Chondrocyte (in vitro differentiated cells): Measurements from ENCODE around the gene CAVIN3. TPM values are rescaled to one million over a fixed set of nuclear protein-coding genes. Genes with fewer than 3 reads are reported as not detected.

Source experiments
- DNase-seq: peaks from one replicate; pipeline ENCODE4 v3.0.0; 2021; ENCODE audit warnings: mixed read lengths, low spot score
- H3K27ac Mint-ChIP-seq: one replicate; pipeline ENCODE4 v1.8.0; 2021; ENCODE audit warnings: mild to moderate bottlenecking, moderate library complexity, mixed read lengths; ENCODE audit not compliant: unreplicated experiment
- H3K27me3 Mint-ChIP-seq: 2 replicates; pipeline ENCODE4 v1.8.0; 2021; ENCODE audit warnings: low read depth, mixed read lengths
- H3K36me3 Mint-ChIP-seq: 2 replicates; pipeline ENCODE4 v1.8.0; 2021; ENCODE audit warnings: low read depth, mixed read lengths
- H3K4me1 Mint-ChIP-seq: 2 replicates; pipeline ENCODE4 v1.8.0; 2021; ENCODE audit warnings: low read depth, mild to moderate bottlenecking, mixed read lengths
- H3K4me3 Mint-ChIP-seq: one replicate; pipeline ENCODE4 v1.8.0; 2021; ENCODE audit warnings: mild to moderate bottlenecking, moderate library complexity, mixed read lengths; ENCODE audit not compliant: unreplicated experiment
- H3K9me3 Mint-ChIP-seq: 2 replicates; pipeline ENCODE4 v1.8.0; 2021; ENCODE audit warnings: low read depth, mixed read lengths
- CTCF ChIP-seq: fragments of 200-600 bp; sonication (generic); IDR thresholded peaks from 2 replicates; pipeline ENCODE4 v1.5.0; 2021; ENCODE audit warnings: antibody characterized with exemption, mild to moderate bottlenecking, moderate library complexity
- long read RNA-seq: library from polyadenylated mRNA; stranded (forward); transcript quantifications from one replicate; pipeline ENCODE4 v2.0.0, GENCODE V29; 2021
- total RNA-seq: library from RNA; stranded (reverse); gene quantifications from 3 replicates; pipeline ENCODE4 v1.2.1, GENCODE V29; 2021

CAVIN3 gene
- 40.9 to 123 TPM (median 120 TPM) in 3 replicates for total RNA-seq
- long read RNA-seq, transcript CAVIN3-201 (2 exons, 1,174 nt): major isoform, 250 of 272 reads
- long read RNA-seq, partial matches to known transcripts: 0 of 272 reads
- long read RNA-seq, other reads (novel, unspliced or antisense): 18 of 272 reads

GRCh38 chr11:6320411-6321155, at the start of gene CAVIN3:
Gene CAVIN3 (minus strand): TSS chr11:6320501. CDS start chr11:6320476, 25 bp downstream.
- no peaks in the 10 kb centered on the region for H3K27me3 Mint-ChIP-seq
- H3K4me1 Mint-ChIP-seq: peaks cover 45% of the 10 kb centered on the region
- TF ChIP-seq CTCF: no peak
- H3K36me3 Mint-ChIP-seq: peaks cover 6% of the 10 kb centered on the region
- peak within 1 kb of the TSS; percentile 99 for H3K27ac Mint-ChIP-seq
- peak; percentile 93 for DNase-seq
- H3K4me3 Mint-ChIP-seq: peak within 1 kb of the TSS; percentile 87
- no peaks in the 10 kb centered on the region for H3K9me3 Mint-ChIP-seq

- H3K27ac Mint-ChIP-seq: no peak overlapping the region
- DNase-seq: no peak
- no peaks in the 10 kb centered on the region for H3K9me3 Mint-ChIP-seq
- H3K27me3 Mint-ChIP-seq: no peaks in the 10 kb centered on the region
- no peak overlapping the region for H3K4me3 Mint-ChIP-seq
- no peaks in the 10 kb centered on the region for H3K36me3 Mint-ChIP-seq
- no peak for TF ChIP-seq CTCF
- H3K4me1 Mint-ChIP-seq: peaks cover 11% of the 10 kb centered on the region
Observed at GRCh38 chr11:6365659-6366058, 45.4 kb upstream of the CAVIN3 start.

GRCh38 chr11:6362873-6363678, 42.8 kb upstream of the CAVIN3 start:
- Mint-ChIP-seq H3K9me3 (no peaks in the 10 kb centered on the region), H3K27me3 (no peaks in the 10 kb centered on the region), H3K4me1 (peaks cover 24% of the 10 kb centered on the region), H3K4me3 (no peak overlapping the region), H3K27ac (peak overlapping the region; percentile 29), H3K36me3 (no peaks in the 10 kb centered on the region)
- TF ChIP-seq CTCF: peak; percentile 94
- DNase-seq: no peak

- TF ChIP-seq CTCF: no peak
- H3K27me3 Mint-ChIP-seq: no peaks in the 10 kb centered on the region
- no peaks in the 10 kb centered on the region for H3K36me3 Mint-ChIP-seq
- H3K9me3 Mint-ChIP-seq: no peaks in the 10 kb centered on the region
- H3K4me1 Mint-ChIP-seq: peaks cover 31% of the 10 kb centered on the region
- H3K4me3 Mint-ChIP-seq: no peak overlapping the region
- peak overlapping the region; percentile 29 for H3K27ac Mint-ChIP-seq
- DNase-seq: no peak
Observed at GRCh38 chr11:6362185-6362872, 42.0 kb upstream of the CAVIN3 start.

- Mint-ChIP-seq H3K27ac (peak overlapping the region; percentile 76), H3K27me3 (no peaks in the 10 kb centered on the region), H3K36me3 (no peaks in the 10 kb centered on the region), H3K9me3 (no peaks in the 10 kb centered on the region), H3K4me3 (no peak overlapping the region), H3K4me1 (peaks cover 45% of the 10 kb centered on the region)
- DNase-seq: no peak
- no peak for TF ChIP-seq CTCF
Observed at GRCh38 chr11:6360183-6360582, 39.9 kb upstream of the CAVIN3 start.
